Transverse colon (tissue), 4 donors: ENCODE results near the gene PIEZO2. TPM values are rescaled to one million over a fixed set of nuclear protein-coding genes. Genes with fewer than 3 reads are reported as not detected.

Experiments
- DNase-seq: peaks from one replicate; pipeline ENCODE4 v3.0.0-alpha.2; 2019
- H3K27ac ChIP-seq, 4 donors: fragments of 200-600 bp; sonication (generic); 2 replicates each; pipeline ENCODE4 v1.5.1; 2016 to 2018; ENCODE audit warnings: inconsistent platforms in 4 of 4
- H3K27me3 ChIP-seq: fragments of 200-600 bp; sonication (generic); 2 replicates; pipeline ENCODE4 v1.5.1; 2017; ENCODE audit warnings: inconsistent platforms
- H3K36me3 ChIP-seq, 4 donors: fragments of 200-600 bp; sonication (generic); 2 replicates each; pipeline ENCODE4 v1.5.1; 2017 to 2019; ENCODE audit warnings: inconsistent platforms in 4 of 4
- H3K4me1 ChIP-seq, 4 donors: fragments of 200-600 bp; sonication (generic); 2 replicates each; pipeline ENCODE4 v1.5.1; 2017 to 2020; ENCODE audit warnings: inconsistent platforms in 4 of 4
- H3K4me3 ChIP-seq, 4 donors: fragments of 200-600 bp; sonication (generic); 1 replicate in 1 of 4; 2 replicates in 3 of 4; pipeline versions ENCODE4 v1.5.1 to v1.6.1; 2017 to 2019; ENCODE audit warnings: inconsistent platforms in 4 of 4
- H3K9me3 ChIP-seq, 2 donors: fragments of 200-600 bp; sonication (generic); 2 replicates each; pipeline ENCODE4 v1.5.1; 2017 to 2019; ENCODE audit warnings: inconsistent platforms in 2 of 2
- EP300 ChIP-seq: sonication (generic); formaldehyde crosslinking; IDR thresholded peaks from one replicate; pipeline ENCODE4 v1.6.1; 2017; ENCODE audit warnings: antibody characterized with exemption, low read depth
- POLR2A ChIP-seq: fragments of 450-650 bp; IDR thresholded peaks from one replicate; pipeline ENCODE4 v1.6.1; 2016; ENCODE audit warnings: antibody characterized with exemption, mild to moderate bottlenecking, moderate library complexity
- POLR2AphosphoS5 ChIP-seq, 3 donors: sonication (generic); formaldehyde crosslinking; IDR thresholded peaks; one replicate each; pipeline ENCODE4 v1.6.1; 2016; ENCODE audit warnings: antibody characterized with exemption in 3 of 3
- WGBS, 2 donors: methylation state at CpG; one replicate each; pipeline ENCODE4 v1.1.5; 2018; ENCODE audit warnings: low coverage in 1 of 2; 5-methylcytosine and 5-hydroxymethylcytosine counted together
- in situ Hi-C, 4 donors: fragments of 200-750 bp; cut with MboI; loops; one replicate each; pipeline versions ENCODE4 v1.15.0 to v1.15.1; 2017; ENCODE audit warnings: low sequenced_read_pairs in 3 of 4, low pct_ligation_motif_present in 1 of 4, low pct_unique_long_range_greater_than_20kb in 1 of 4
- intact Hi-C: fragments of 100-400 bp; cut with DNase I; formaldehyde crosslinking; loops from one replicate; pipeline ENCODE4 v1.15.1; 2023; ENCODE audit warnings: low total_unique reads
- total RNA-seq, 4 donors: library from RNA; depleted of rRNA; stranded (reverse); fragments of >200 nt; gene quantifications; one replicate each; pipeline ENCODE4 v1.1.0, GENCODE V29; 2016
- TF ChIP-seq, protein P1 (sequence below), 5 experiments: fragments of 200-600 bp in 3 of 5; fragments of 450-650 bp in 2 of 5; sonication (generic) in 3 of 5; IDR thresholded peaks; 1 replicate in 2 of 5; 2 replicates in 3 of 5; pipeline ENCODE4 v1.5.1; 2016 to 2017; ENCODE audit warnings: antibody characterized with exemption in 5 of 5, inconsistent platforms in 3 of 5, mild to moderate bottlenecking in 2 of 5, moderate library complexity in 1 of 5

Gene PIEZO2
- total RNA-seq, 4 donors from 2014 or later: 2.9 to 7.5 (median 4.5) TPM

DNA sequence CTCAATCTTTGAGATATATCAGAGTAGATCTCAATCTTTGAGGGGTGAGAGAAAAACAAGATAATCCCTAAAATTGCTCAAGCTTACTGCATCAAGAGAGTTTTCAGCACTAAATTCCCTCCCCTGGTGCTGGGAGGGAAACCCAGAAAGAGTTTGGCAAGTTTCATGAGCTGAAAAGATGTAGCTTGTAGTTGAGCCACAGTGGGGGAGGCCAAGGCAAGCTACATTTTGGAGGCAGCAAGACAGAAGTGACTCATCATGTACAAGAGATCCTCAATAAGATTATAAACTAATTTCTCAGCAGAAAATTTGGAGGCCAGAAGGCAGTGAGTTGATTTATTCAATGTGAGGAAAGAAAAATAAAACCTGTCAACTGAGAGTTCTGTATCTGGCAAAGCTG lies 308.2 kb downstream of the PIEZO2 start:
- Histone ChIP-seq H3K4me3 (no peak overlapping the region), H3K9me3 (no peaks in the 10 kb centered on the region), H3K27ac (no peak overlapping the region), H3K36me3 (no peaks in the 10 kb centered on the region), H3K27me3 (no peaks in the 10 kb centered on the region), H3K4me1 (no peaks in the 10 kb centered on the region)
- intact Hi-C loops (no loop called here), in situ Hi-C loops (loop anchor here in 1 of 4 donors (25.0 kb wide), 1 partner anchor 721 kb away; no protein-coding TSS in a partner anchor)
- TF ChIP-seq EP300 (no peak), POLR2AphosphoS5 (IDR thresholded peaks at IDR 0.05) (no peak), POLR2A (no peak)
- TF ChIP-seq, protein P1, sequence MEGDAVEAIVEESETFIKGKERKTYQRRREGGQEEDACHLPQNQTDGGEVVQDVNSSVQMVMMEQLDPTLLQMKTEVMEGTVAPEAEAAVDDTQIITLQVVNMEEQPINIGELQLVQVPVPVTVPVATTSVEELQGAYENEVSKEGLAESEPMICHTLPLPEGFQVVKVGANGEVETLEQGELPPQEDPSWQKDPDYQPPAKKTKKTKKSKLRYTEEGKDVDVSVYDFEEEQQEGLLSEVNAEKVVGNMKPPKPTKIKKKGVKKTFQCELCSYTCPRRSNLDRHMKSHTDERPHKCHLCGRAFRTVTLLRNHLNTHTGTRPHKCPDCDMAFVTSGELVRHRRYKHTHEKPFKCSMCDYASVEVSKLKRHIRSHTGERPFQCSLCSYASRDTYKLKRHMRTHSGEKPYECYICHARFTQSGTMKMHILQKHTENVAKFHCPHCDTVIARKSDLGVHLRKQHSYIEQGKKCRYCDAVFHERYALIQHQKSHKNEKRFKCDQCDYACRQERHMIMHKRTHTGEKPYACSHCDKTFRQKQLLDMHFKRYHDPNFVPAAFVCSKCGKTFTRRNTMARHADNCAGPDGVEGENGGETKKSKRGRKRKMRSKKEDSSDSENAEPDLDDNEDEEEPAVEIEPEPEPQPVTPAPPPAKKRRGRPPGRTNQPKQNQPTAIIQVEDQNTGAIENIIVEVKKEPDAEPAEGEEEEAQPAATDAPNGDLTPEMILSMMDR (IDR thresholded peaks at IDR 0.05): no peak
- DNase-seq: no peak

DNA sequence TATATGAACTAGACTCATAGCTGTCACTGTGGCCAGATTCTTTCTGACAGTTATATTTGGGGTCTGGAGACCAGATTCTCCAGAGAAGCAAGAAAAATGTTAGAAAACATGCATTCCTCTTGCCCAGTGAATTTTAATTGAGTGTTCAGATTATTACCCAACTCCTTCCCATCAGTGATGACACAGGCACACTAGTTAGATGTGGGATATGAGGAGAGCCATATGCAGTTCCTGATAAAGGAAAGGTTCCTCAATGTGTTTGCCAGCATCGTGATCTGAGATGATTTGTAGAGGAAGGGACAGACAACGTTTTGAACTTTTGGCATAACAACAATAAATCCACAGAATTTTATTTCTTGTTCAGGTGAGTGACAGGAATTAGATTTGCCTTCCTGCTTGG lies 308.6 kb downstream of the PIEZO2 start:
- H3K27me3 ChIP-seq: no peaks in the 10 kb centered on the region
- no peaks in the 10 kb centered on the region for H3K4me1 ChIP-seq
- no peak for DNase-seq
- WGBS, 2 donors: 34 to 39% methylated on average over 2 of the region's 2 CpGs
- in situ Hi-C loops: loop anchor here in 1 of 4 donors (25.0 kb wide), 1 partner anchor 722 kb away; no protein-coding TSS in a partner anchor
- H3K27ac ChIP-seq: no peak overlapping the region
- TF ChIP-seq POLR2A (no peak), POLR2AphosphoS5 (IDR thresholded peaks at IDR 0.05) (no peak), EP300 (no peak)
- TF ChIP-seq, protein P1 (IDR thresholded peaks at IDR 0.05): no peak
- no peaks in the 10 kb centered on the region for H3K36me3 ChIP-seq
- no peaks in the 10 kb centered on the region for H3K9me3 ChIP-seq
- H3K4me3 ChIP-seq: no peak overlapping the region
- intact Hi-C loops: no loop called here

DNA sequence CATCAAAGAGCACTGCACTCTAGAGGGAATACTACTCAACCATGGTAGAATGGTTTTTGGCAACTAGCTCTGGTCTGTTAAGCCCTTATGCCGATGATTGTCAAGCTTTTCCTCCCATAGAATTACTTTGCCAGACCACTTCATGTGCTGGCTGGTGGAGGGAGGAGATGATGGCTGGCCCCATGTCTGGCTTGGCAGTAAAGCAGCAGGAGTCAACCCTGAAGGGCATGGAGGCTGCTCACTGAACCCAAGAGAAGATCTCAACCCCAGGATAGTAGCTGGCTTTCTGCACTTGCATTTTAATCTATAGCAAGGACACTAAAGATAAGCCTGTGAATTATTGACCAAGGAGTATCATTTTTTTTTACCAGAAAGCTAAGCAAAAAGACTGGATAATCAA lies 309.9 kb downstream of the PIEZO2 start:
- WGBS, 2 donors: 84% methylated on average over 1 of the region's 1 CpG; no CpG with 5 or more reads in 1 of the 2 donors
- in situ Hi-C loops: loop anchor here in 2 of 4 donors (10.0 to 25.0 kb wide), 2 partner anchors 65 to 723 kb away; no protein-coding TSS in a partner anchor
- Histone ChIP-seq H3K27ac (no peak overlapping the region), H3K9me3 (no peaks in the 10 kb centered on the region), H3K4me3 (no peak overlapping the region), H3K4me1 (no peaks in the 10 kb centered on the region), H3K36me3 (no peaks in the 10 kb centered on the region), H3K27me3 (no peaks in the 10 kb centered on the region)
- DNase-seq: no peak
- intact Hi-C loops: loop anchor here (5.0 kb wide), 1 partner anchor 1652 kb away; no protein-coding TSS in a partner anchor
- TF ChIP-seq POLR2A (no peak), POLR2AphosphoS5 (IDR thresholded peaks at IDR 0.05) (no peak), EP300 (no peak)
- TF ChIP-seq, protein P1 (IDR thresholded peaks at IDR 0.05): no peak

DNA sequence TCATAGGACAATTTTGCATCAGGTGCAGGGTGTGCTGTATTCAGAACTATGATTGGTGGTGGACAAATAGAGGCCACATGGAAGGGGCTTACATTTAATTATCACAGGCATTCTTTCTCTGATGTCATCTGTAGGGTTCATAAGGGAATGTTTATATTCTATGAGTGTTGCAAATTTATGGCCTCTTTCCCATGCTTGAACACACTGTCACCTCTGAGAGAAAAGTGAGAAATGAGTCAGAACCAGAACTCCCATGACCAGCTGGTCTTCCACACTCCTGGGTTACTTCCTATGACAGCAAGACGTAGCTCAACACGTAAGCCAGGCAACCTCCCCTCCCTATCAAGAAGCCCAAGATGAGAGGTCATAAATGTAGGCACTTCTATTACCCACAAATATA lies 310.8 kb downstream of the PIEZO2 start:
- no peak overlapping the region for H3K4me3 ChIP-seq
- in situ Hi-C loops (loop anchor here in 2 of 4 donors (10.0 to 25.0 kb wide), 2 partner anchors 64 to 724 kb away; no protein-coding TSS in a partner anchor), intact Hi-C loops (loop anchor here (5.0 kb wide), 1 partner anchor 1651 kb away; no protein-coding TSS in a partner anchor)
- H3K36me3 ChIP-seq: no peaks in the 10 kb centered on the region
- no peaks in the 10 kb centered on the region for H3K9me3 ChIP-seq
- DNase-seq: no peak
- WGBS, 2 donors: 58% methylated on average over 2 of the region's 2 CpGs; no CpG with 5 or more reads in 1 of the 2 donors
- H3K4me1 ChIP-seq: no peaks in the 10 kb centered on the region
- H3K27me3 ChIP-seq: no peaks in the 10 kb centered on the region
- no peak overlapping the region for H3K27ac ChIP-seq
- TF ChIP-seq, protein P1 (IDR thresholded peaks at IDR 0.05): no peak
- TF ChIP-seq EP300 (no peak), POLR2AphosphoS5 (IDR thresholded peaks at IDR 0.05) (no peak), POLR2A (no peak)
